KMS-11 (cell line): ENCODE measurements around the gene IL22RA2.
"Not testable (repeated sequence)": the region's sequence is repeated elsewhere in the genome, so short reads cannot be mapped to it uniquely, and the experiment has no call there.

Source experiments
- H2AFZ ChIP-seq: fragments of 200-600 bp; sonication (generic); 2 replicates; pipeline ENCODE4 v1.6.1; 2016; ENCODE audit warnings: antibody characterized with exemption, mixed run types, low read depth
- H3K27ac ChIP-seq: fragments of 200-600 bp; sonication (generic); 2 replicates; pipeline ENCODE4 v1.6.1; 2016; ENCODE audit warnings: mild to moderate bottlenecking, mixed run types
- H3K27me3 ChIP-seq: fragments of 200-600 bp; sonication (generic); 2 replicates; pipeline ENCODE4 v1.6.1; 2017; ENCODE audit warnings: mild to moderate bottlenecking, low read depth, mixed run types, moderate library complexity; ENCODE audit not compliant: insufficient read depth
- H3K36me3 ChIP-seq: fragments of 200-600 bp; sonication (generic); 2 replicates; pipeline ENCODE4 v1.6.1; 2017; ENCODE audit warnings: mild to moderate bottlenecking, mixed run types; ENCODE audit not compliant: insufficient read depth
- H3K4me1 ChIP-seq: fragments of 200-600 bp; sonication (generic); 2 replicates; pipeline ENCODE4 v1.6.1; 2016; ENCODE audit warnings: mild to moderate bottlenecking, low read depth, mixed run types; ENCODE audit not compliant: poor library complexity, severe bottlenecking
- H3K4me2 ChIP-seq: fragments of 200-600 bp; sonication (generic); 2 replicates; pipeline ENCODE4 v1.7.0; 2016; ENCODE audit warnings: mild to moderate bottlenecking, mixed run types
- H3K4me3 ChIP-seq: fragments of 200-600 bp; sonication (generic); IDR thresholded peaks from 2 replicates; pipeline ENCODE4 v1.6.1; 2017; ENCODE audit warnings: low read depth, low read length, mixed read lengths; ENCODE audit not compliant: insufficient read depth
- H3K79me2 ChIP-seq: fragments of 200-600 bp; sonication (generic); 2 replicates; pipeline ENCODE4 v1.6.1; 2016; ENCODE audit warnings: low read depth, mixed run types; ENCODE audit not compliant: insufficient read depth
- H3K9ac ChIP-seq: fragments of 200-600 bp; sonication (generic); 2 replicates; pipeline ENCODE4 v1.6.1; 2016; ENCODE audit warnings: mild to moderate bottlenecking, mixed run types
- H4K20me1 ChIP-seq: fragments of 200-600 bp; sonication (generic); 2 replicates; pipeline ENCODE4 v1.6.1; 2016; ENCODE audit warnings: mild to moderate bottlenecking, mixed run types; ENCODE audit not compliant: insufficient read depth
- TF ChIP-seq, protein P1 (sequence below): fragments of 200-600 bp; sonication (generic); conservative IDR thresholded peaks from 2 replicates; pipeline ENCODE4 v1.6.1; 2017; ENCODE audit warnings: low read depth, mild to moderate bottlenecking, antibody characterized with exemption, low read length, moderate library complexity, mixed read lengths

IL22RA2 gene

DNA sequence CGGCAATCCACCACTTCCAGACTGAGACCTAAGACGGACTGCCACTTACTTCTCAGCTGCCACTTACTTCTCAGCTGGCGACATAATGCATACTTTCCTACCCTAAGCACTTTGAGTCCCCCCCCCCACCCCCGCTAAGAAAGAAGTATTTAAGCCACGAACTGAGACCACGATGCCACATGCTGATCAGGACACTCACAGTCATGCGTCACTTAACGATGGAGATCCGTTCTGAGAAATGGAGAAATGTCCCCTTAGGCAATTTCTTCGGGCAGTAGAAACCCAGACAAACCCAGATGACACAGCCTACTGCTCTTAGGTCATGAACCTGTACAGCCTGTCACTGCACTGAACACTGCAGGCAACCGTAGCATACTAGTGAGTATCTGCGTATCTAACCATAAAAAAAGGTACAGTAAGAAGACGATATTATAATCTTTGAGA, 45.1 kb upstream of the IL22RA2 start:
- Histone ChIP-seq H3K79me2 (peaks cover 5% of the 10 kb centered on the region; the same call in 1 of the 2 replicates), H3K36me3 (no peaks in the 10 kb centered on the region)

DNA sequence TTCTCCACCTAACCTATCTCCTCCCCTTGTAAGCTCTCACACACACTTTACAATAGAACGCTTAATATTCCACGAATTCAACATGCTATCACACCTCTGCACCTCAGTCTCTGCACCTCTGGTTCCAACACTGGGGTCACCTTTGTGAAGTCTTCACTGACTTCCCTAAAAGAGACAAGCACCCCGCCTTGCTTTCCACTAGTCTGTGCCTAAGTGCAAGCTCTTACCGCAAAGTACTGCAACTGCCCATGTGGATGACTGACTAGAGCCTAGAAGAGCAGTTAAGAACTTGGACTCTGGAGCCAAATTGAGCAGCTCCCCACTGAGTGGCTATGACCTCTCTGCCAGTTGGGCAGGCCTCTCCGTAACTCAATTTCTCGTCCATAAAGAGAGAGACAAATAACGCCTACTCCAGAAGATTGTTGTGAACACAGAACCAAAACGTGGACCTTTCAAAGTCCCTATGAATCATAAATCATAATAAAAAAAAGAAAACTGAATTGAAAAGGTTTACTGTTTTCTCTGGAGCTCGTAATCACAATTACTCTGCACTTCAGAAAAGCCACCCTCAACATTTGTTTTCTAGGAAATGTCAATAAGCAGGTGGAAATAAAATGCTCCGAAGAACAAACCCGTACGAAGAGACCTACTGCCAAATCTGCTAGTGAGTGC, 44.5 kb upstream of the IL22RA2 start:
- Histone ChIP-seq H3K4me3 (no peak overlapping the region), H3K27ac (no peak overlapping the region), H3K9ac (peak overlapping the region; percentile 63; the same call in 1 of the 2 replicates), H3K79me2 (peaks cover 5% of the 10 kb centered on the region; the same call in 1 of the 2 replicates), H4K20me1 (no peaks in the 10 kb centered on the region), H3K27me3 (no peaks in the 10 kb centered on the region), H3K4me2 (peak overlapping the region; percentile 38; the same call in 1 of the 2 replicates), H2AFZ (peak overlapping the region; percentile 81; the same call in 1 of the 2 replicates), H3K36me3 (no peaks in the 10 kb centered on the region), H3K4me1 (peaks cover 21% of the 10 kb centered on the region)
- TF ChIP-seq, protein P1, sequence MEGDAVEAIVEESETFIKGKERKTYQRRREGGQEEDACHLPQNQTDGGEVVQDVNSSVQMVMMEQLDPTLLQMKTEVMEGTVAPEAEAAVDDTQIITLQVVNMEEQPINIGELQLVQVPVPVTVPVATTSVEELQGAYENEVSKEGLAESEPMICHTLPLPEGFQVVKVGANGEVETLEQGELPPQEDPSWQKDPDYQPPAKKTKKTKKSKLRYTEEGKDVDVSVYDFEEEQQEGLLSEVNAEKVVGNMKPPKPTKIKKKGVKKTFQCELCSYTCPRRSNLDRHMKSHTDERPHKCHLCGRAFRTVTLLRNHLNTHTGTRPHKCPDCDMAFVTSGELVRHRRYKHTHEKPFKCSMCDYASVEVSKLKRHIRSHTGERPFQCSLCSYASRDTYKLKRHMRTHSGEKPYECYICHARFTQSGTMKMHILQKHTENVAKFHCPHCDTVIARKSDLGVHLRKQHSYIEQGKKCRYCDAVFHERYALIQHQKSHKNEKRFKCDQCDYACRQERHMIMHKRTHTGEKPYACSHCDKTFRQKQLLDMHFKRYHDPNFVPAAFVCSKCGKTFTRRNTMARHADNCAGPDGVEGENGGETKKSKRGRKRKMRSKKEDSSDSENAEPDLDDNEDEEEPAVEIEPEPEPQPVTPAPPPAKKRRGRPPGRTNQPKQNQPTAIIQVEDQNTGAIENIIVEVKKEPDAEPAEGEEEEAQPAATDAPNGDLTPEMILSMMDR: no peak

More for the DNA sequence above, 45.1 kb upstream of the IL22RA2 start:
- peak overlapping the region; percentile 38 for H3K4me2 ChIP-seq
- H3K27ac ChIP-seq: peak overlapping the region; percentile 17
- H2AFZ ChIP-seq: peak overlapping the region; percentile 81
- H3K4me3 ChIP-seq: no peak overlapping the region
- TF ChIP-seq, protein P1: no peak
- no peaks in the 10 kb centered on the region for H4K20me1 ChIP-seq
- H3K4me1 ChIP-seq: peaks cover 17% of the 10 kb centered on the region
- H3K9ac ChIP-seq: peak overlapping the region; percentile 63
- no peaks in the 10 kb centered on the region for H3K27me3 ChIP-seq

DNA sequence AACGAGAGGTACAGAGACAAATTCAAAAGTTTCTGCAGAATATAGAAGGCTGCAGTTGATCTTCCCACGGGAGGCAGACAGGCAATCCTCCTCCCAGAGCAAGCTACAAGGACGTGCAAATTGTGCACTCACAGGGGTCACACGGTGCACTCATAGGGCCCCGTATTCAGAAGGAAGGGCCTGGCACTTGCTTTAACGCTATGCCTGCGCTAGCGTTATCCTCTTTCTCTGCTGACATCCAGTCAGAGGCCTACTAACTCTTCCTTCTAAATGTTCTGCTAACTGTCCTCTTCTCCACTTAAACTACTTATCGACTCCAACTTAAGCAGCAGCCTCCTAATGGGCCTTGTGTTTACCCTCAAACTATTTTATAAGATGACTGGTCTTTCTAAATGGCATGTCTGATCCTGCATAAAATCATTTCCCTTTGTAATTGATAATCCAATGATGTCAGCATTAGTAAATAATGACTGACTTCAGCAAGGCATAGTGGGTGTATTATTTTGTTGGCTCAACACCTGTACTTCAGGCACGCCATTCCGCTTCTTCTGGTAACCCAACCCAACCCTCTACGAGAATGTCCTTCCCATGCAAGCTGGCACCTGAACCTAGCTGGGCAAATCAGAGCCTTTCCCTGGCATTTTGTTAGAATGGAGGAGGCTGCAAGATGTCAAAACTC, 43.6 kb upstream of the IL22RA2 start:
- no peak overlapping the region for H3K4me3 ChIP-seq
- no peaks in the 10 kb centered on the region for H3K27me3 ChIP-seq
- H3K4me1 ChIP-seq: peaks cover 21% of the 10 kb centered on the region
- H2AFZ ChIP-seq: no peak overlapping the region
- H4K20me1 ChIP-seq: no peaks in the 10 kb centered on the region
- TF ChIP-seq, protein P1: no peak
- no peak overlapping the region for H3K4me2 ChIP-seq
- H3K36me3 ChIP-seq: no peaks in the 10 kb centered on the region
- no peak overlapping the region for H3K9ac ChIP-seq
- peaks cover 5% of the 10 kb centered on the region; the same call in 1 of the 2 replicates for H3K79me2 ChIP-seq
- no peak overlapping the region for H3K27ac ChIP-seq

DNA sequence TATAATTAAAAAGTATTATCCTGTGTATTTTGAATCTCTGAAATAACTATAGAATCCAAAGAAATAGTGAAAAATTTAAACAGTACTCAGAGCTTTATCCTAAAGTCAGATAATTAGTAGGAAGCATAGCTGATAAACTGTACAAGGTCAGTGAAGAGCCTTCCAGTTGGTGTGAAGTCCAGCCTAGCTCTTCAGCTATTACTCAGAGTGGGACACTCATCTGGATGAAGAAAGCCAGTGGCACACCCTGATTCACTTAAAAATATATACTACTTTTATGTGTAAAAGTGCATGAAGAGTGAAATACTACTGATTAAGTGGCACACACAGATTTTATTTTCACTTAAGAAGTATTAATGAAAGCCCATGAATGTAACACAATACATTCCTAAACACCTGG, 42.7 kb upstream of the IL22RA2 start:
- no peak overlapping the region for H3K27ac ChIP-seq
- H3K4me2 ChIP-seq: no peak overlapping the region
- H3K36me3 ChIP-seq: no peaks in the 10 kb centered on the region
- peaks cover 21% of the 10 kb centered on the region for H3K4me1 ChIP-seq
- H3K79me2 ChIP-seq: peaks cover 5% of the 10 kb centered on the region; the same call in 1 of the 2 replicates
- TF ChIP-seq, protein P1: no peak
- no peaks in the 10 kb centered on the region for H4K20me1 ChIP-seq
- H3K27me3 ChIP-seq: no peaks in the 10 kb centered on the region
- H3K9ac ChIP-seq: no peak overlapping the region
- H2AFZ ChIP-seq: no peak overlapping the region
- H3K4me3 ChIP-seq: no peak overlapping the region

DNA sequence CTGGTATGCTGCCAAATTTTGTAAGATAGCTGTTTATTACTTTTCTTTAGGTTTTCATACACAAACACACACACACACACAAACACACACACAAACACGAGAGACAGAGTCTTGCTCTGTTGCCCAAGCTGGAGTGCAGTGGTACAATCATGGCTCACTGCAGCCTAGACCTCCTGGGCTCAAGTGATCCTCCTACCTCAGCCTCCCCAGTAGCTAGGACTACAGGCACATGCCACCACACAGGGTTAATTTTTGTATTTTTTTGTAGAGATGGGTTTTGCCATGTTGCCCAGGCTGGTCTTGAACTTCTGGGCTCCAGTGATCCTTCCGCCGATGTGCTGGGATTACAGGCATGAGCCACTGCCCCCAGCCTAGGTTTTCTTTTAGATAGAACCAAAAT, 42.2 kb upstream of the IL22RA2 start:
- not testable (repeated sequence) for H3K36me3 ChIP-seq, H3K27me3 ChIP-seq, H3K4me2 ChIP-seq, H3K4me3 ChIP-seq, H3K27ac ChIP-seq, H4K20me1 ChIP-seq, H3K79me2 ChIP-seq, H3K9ac ChIP-seq, H2AFZ ChIP-seq
- peaks cover 21% of the 10 kb centered on the region for H3K4me1 ChIP-seq
